Panc1 (cell line): Measurements from ENCODE around the gene ALG9. TPM values are rescaled to one million over a fixed set of nuclear protein-coding genes. Genes with fewer than 3 reads are reported as not detected.

Experiments used
- ATAC-seq: fragments of 200-7000 bp; cut with Tn5 transposase; 2 replicates; pipeline ENCODE4 v1.9.1; 2020; ENCODE audit warnings: mild to moderate bottlenecking, moderate library complexity
- BruUV-seq: library from RNA; stranded (reverse); fragments of 400-500 nt; replicated peaks from 2 replicates; lab custom pipeline; 2021; lab: Mats Ljungman, UMichigan
- CTCF ChIA-PET: fragments of 300-600 bp; sonication (Branson Sonifier 250); formaldehyde crosslinking; loops from one replicate; lab custom pipeline; 2022; ENCODE audit warnings: antibody characterized with exemption; lab: Charles Lee
- POLR2A ChIA-PET: fragments of 300-600 bp; sonication (Branson Sonifier 250); formaldehyde crosslinking; loops from one replicate; lab custom pipeline; 2022; ENCODE audit warnings: antibody characterized with exemption; lab: Charles Lee
- DNase-seq: peaks from one replicate; pipeline ENCODE4 v3.0.0-alpha.2; 2010; ENCODE audit warnings: low read depth, low spot score
- H3K27ac ChIP-seq: 2 replicates; pipeline ENCODE4 v1.5.1; 2011; ENCODE audit warnings: mild to moderate bottlenecking, low read length, inconsistent platforms
- H3K27me3 ChIP-seq: fragments of 200-500 bp; sonication (Bioruptor generic); 2 replicates; pipeline ENCODE4 v1.6.0; 2014; ENCODE audit warnings: low read length, inconsistent platforms; ENCODE audit not compliant: control insufficient read depth, insufficient read depth
- H3K36me3 ChIP-seq: fragments of 200-500 bp; sonication (Bioruptor generic); 2 replicates; pipeline ENCODE4 v1.5.1; 2014; ENCODE audit warnings: inconsistent platforms, mild to moderate bottlenecking, low read length, moderate library complexity; ENCODE audit not compliant: control insufficient read depth, insufficient read depth
- H3K4me1 ChIP-seq: 2 replicates; pipeline ENCODE4 v1.5.1; 2011; ENCODE audit warnings: inconsistent platforms, mild to moderate bottlenecking, low read length, moderate library complexity; ENCODE audit not compliant: control insufficient read depth, insufficient read depth
- H3K4me3 ChIP-seq, 2 experiments: 2 replicates each; pipeline ENCODE4 v1.5.1; 2011 to 2012; ENCODE audit warnings: low read depth in 2 of 2, low read length in 2 of 2, mild to moderate bottlenecking in 2 of 2, inconsistent platforms in 1 of 2, moderate library complexity in 1 of 2
- H3K9me3 ChIP-seq: fragments of 200-500 bp; sonication (Bioruptor generic); 2 replicates; pipeline ENCODE4 v1.5.1; 2014; ENCODE audit warnings: low read depth, mild to moderate bottlenecking, inconsistent platforms, low read length, moderate library complexity; ENCODE audit not compliant: control insufficient read depth, insufficient read depth
- POLR2AphosphoS5 ChIP-seq: IDR thresholded peaks from 2 replicates; pipeline ENCODE4 v1.6.1; 2012; ENCODE audit warnings: mild to moderate bottlenecking, low read depth, low read length, moderate library complexity
- SIN3A ChIP-seq: IDR thresholded peaks from 2 replicates; pipeline ENCODE4 v1.6.1; 2012; ENCODE audit warnings: low read depth, mild to moderate bottlenecking, low read length, moderate library complexity, borderline replicate concordance; ENCODE audit not compliant: insufficient read depth
- TCF7L2 ChIP-seq: IDR thresholded peaks from 2 replicates; pipeline ENCODE4 v1.6.1; 2011; ENCODE audit warnings: mild to moderate bottlenecking, low read depth, low read length, inconsistent platforms
- in situ Hi-C: cut with HindIII; loops from 2 replicates; pipeline ENCODE4 v1.10.0; 2016; ENCODE audit warnings: low sequenced_read_pairs, low pct_unique_long_range_greater_than_20kb
- intact Hi-C: fragments of 100-400 bp; cut with micrococcal nuclease; formaldehyde crosslinking; loops from one replicate; pipeline ENCODE4 v1.10.0; 2022; ENCODE audit not compliant: unreplicated experiment
- total RNA-seq: library from RNA; stranded (reverse); gene quantifications from one replicate; pipeline ENCODE4 v1.2.1, GENCODE V29; 2021; ENCODE audit not compliant: unreplicated experiment
- TF ChIP-seq, protein P1 (sequence below), 2 experiments: IDR thresholded peaks; 2 replicates each; pipeline ENCODE4 v1.6.1; 2011 to 2012; ENCODE audit warnings: low read depth in 2 of 2, control low read depth in 1 of 2, low read length in 1 of 2, mild to moderate bottlenecking in 1 of 2, moderate library complexity in 1 of 2; ENCODE audit not compliant: insufficient read depth in 1 of 2
- TF ChIP-seq, protein P2 (sequence below): fragments of 450-650 bp; IDR thresholded peaks from 2 replicates; pipeline ENCODE4 v1.5.1; 2017; ENCODE audit warnings: mild to moderate bottlenecking

ALG9 gene
- total RNA-seq, 1 experiment from 2014 or later: 27.1 TPM

DNA sequence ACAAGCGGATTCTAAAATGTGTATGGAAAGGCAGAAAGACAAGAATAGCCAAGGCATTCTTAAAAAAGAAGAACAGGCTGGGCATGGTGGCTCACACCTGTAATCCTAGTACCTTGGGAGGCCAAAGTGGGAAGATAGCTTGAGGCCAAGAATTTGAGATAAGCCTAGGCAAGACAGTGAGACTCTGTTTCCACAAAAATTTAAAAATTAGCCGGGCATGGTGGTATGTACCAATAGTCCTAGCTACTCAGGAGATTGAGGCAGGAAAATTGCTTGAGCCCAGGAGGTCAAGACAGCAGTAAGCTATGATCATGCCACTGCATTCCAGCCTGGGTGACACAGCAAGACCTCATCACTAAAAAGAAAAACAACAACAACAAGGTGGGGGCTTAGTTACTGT, 59.2 kb downstream of the ALG9 start:
- Histone ChIP-seq H3K4me3 (no peak overlapping the region), H3K27me3 (no peaks in the 10 kb centered on the region), H3K4me1 (no peaks in the 10 kb centered on the region), H3K36me3 (no peaks in the 10 kb centered on the region), H3K9me3 (no peaks in the 10 kb centered on the region), H3K27ac (no peak overlapping the region)
- CTCF ChIA-PET: no interaction called here
- intact Hi-C loops: no loop called here
- DNase-seq (no peak), ATAC-seq (no peak)
- no TSS peak for BruUV-seq
- POLR2A ChIA-PET: no interaction called here
- TF ChIP-seq POLR2AphosphoS5 (no peak), TCF7L2 (no peak), SIN3A (no peak)
- TF ChIP-seq, protein P1, sequence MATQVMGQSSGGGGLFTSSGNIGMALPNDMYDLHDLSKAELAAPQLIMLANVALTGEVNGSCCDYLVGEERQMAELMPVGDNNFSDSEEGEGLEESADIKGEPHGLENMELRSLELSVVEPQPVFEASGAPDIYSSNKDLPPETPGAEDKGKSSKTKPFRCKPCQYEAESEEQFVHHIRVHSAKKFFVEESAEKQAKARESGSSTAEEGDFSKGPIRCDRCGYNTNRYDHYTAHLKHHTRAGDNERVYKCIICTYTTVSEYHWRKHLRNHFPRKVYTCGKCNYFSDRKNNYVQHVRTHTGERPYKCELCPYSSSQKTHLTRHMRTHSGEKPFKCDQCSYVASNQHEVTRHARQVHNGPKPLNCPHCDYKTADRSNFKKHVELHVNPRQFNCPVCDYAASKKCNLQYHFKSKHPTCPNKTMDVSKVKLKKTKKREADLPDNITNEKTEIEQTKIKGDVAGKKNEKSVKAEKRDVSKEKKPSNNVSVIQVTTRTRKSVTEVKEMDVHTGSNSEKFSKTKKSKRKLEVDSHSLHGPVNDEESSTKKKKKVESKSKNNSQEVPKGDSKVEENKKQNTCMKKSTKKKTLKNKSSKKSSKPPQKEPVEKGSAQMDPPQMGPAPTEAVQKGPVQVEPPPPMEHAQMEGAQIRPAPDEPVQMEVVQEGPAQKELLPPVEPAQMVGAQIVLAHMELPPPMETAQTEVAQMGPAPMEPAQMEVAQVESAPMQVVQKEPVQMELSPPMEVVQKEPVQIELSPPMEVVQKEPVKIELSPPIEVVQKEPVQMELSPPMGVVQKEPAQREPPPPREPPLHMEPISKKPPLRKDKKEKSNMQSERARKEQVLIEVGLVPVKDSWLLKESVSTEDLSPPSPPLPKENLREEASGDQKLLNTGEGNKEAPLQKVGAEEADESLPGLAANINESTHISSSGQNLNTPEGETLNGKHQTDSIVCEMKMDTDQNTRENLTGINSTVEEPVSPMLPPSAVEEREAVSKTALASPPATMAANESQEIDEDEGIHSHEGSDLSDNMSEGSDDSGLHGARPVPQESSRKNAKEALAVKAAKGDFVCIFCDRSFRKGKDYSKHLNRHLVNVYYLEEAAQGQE (IDR thresholded peaks at IDR 0.05; ENCODE audit: insufficient read depth in 1 of 2, low read depth in 2 of 2, low read length in 1 of 2): no peak
- TF ChIP-seq, protein P2, sequence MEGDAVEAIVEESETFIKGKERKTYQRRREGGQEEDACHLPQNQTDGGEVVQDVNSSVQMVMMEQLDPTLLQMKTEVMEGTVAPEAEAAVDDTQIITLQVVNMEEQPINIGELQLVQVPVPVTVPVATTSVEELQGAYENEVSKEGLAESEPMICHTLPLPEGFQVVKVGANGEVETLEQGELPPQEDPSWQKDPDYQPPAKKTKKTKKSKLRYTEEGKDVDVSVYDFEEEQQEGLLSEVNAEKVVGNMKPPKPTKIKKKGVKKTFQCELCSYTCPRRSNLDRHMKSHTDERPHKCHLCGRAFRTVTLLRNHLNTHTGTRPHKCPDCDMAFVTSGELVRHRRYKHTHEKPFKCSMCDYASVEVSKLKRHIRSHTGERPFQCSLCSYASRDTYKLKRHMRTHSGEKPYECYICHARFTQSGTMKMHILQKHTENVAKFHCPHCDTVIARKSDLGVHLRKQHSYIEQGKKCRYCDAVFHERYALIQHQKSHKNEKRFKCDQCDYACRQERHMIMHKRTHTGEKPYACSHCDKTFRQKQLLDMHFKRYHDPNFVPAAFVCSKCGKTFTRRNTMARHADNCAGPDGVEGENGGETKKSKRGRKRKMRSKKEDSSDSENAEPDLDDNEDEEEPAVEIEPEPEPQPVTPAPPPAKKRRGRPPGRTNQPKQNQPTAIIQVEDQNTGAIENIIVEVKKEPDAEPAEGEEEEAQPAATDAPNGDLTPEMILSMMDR: no peak
- in situ Hi-C loops: no loop called here

DNA sequence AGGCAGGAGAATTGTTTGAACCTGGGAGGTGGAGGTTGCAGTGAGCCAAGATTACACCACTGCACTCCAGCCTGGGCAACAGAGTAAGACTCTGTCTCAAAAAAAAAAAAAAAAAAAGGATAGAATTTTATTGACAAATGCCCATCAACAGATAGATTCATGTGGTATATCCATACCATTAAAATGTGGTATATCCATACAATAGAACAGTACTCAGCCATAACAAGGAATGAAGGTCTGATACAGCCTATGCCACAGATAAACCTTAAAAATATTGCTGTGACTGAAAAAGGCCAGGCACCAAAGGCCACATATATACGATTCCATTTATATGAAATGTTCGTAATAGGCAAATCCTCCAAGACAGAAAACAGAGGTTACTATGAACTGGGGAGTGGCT, 59.9 kb downstream of the ALG9 start:
- ChIA-PET CTCF (interaction anchor here (0.7 kb wide), 1 partner anchor 40 kb away, joined by 12 read pairs; no protein-coding TSS in a partner anchor), POLR2A (no interaction called here)
- Histone ChIP-seq H3K27ac (no peak overlapping the region), H3K9me3 (no peaks in the 10 kb centered on the region), H3K36me3 (no peaks in the 10 kb centered on the region), H3K4me1 (no peaks in the 10 kb centered on the region), H3K27me3 (no peaks in the 10 kb centered on the region), H3K4me3 (no peak overlapping the region)
- TF ChIP-seq, protein P2: no peak
- TF ChIP-seq SIN3A (no peak), TCF7L2 (no peak), POLR2AphosphoS5 (no peak)
- TF ChIP-seq, protein P1 (IDR thresholded peaks at IDR 0.05; ENCODE audit: insufficient read depth in 1 of 2, low read depth in 2 of 2, low read length in 1 of 2): no peak
- intact Hi-C loops: no loop called here
- BruUV-seq: no TSS peak
- DNase-seq (no peak), ATAC-seq (no peak)
- in situ Hi-C loops: no loop called here
